C4-2B (cell line): Measurements from ENCODE around the gene BABAM2.
"Not testable (repeated sequence)": the region's sequence is repeated elsewhere in the genome, so short reads cannot be mapped to it uniquely, and the experiment has no call there.

Experiments used
- CTCF ChIP-seq: fragments of 450-650 bp; conservative IDR thresholded peaks from 2 replicates; pipeline ENCODE4 v1.5.1; 2017; ENCODE audit warnings: mild to moderate bottlenecking
- ZFX ChIP-seq: fragments of 450-650 bp; IDR thresholded peaks from 2 replicates; pipeline ENCODE4 v1.6.1; 2017

DNA sequence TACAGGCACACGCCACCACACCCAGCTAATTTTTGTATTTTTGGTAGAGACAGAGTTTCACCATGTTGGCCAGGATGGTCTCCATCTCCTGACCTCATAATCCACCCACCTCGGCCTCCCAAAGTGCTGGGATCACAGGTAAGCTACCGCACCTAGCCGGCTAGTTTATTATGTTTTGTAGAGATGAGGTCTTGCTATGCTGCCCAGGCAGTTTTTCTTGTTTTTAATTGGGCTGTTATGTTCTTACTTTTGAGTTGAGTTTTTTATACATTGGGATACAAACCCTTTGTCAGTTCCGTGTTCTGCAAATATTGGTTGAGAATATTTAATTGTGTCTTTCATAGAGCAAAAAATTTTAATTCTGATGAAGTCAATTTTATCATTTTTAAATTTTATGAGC lies 368.7 kb downstream of the BABAM2 start:
- TF ChIP-seq CTCF, ZFX: not testable (repeated sequence)
